ENCODE results near the gene TOLLIP. TPM values are rescaled to one million over a fixed set of nuclear protein-coding genes. Genes with fewer than 3 reads are reported as not detected.

Gene TOLLIP
- total RNA-seq, 2 donors from 2014 or later, result 29.5 to 36.1 TPM

- Mint-ChIP-seq H3K9me3 (no peaks in the 10 kb centered on the region), H3K36me3 (no peaks in the 10 kb centered on the region), H3K27ac (no peak overlapping the region)
- DNase-seq (ENCODE audit: low spot score in 2 of 2) (peak in 1 of 2 donors; percentile 46), ATAC-seq (no peak)
These were observed 12.3 kb downstream of the TOLLIP start for GRCh38 chr11:1297011-1297575.

GRCh38 chr11:1296287-1296686 is 13.1 kb downstream of the TOLLIP start:
- H3K36me3 Mint-ChIP-seq, result no peaks in the 10 kb centered on the region
- no peak for ATAC-seq
- no peaks in the 10 kb centered on the region for H3K9me3 Mint-ChIP-seq
- H3K27ac Mint-ChIP-seq, result peak overlapping the region in 1 of 2 donors; percentile 44
- DNase-seq (ENCODE audit: low spot score in 2 of 2), result peak in 1 of 2 donors; percentile 45

- peak in 1 of 2 donors; percentile 49 for DNase-seq (ENCODE audit: low spot score in 2 of 2)
- H3K9me3 Mint-ChIP-seq, result no peaks in the 10 kb centered on the region
- no peaks in the 10 kb centered on the region for H3K36me3 Mint-ChIP-seq
- no peak for ATAC-seq
- no peak overlapping the region for H3K27ac Mint-ChIP-seq
These were observed 13.8 kb downstream of the TOLLIP start for GRCh38 chr11:1295591-1295990.

GRCh38 chr11:1295086-1295485 is 14.3 kb downstream of the TOLLIP start:
- Mint-ChIP-seq H3K27ac (no peak overlapping the region), H3K9me3 (no peaks in the 10 kb centered on the region), H3K36me3 (no peaks in the 10 kb centered on the region)
- ATAC-seq (no peak), DNase-seq (ENCODE audit: low spot score in 2 of 2) (peak in 1 of 2 donors; percentile 41)

GRCh38 chr11:1293619-1294015 is 15.8 kb downstream of the TOLLIP start:
- ATAC-seq, result peak in 1 of 2 donors; percentile 62
- no peaks in the 10 kb centered on the region for H3K36me3 Mint-ChIP-seq
- no peak overlapping the region for H3K27ac Mint-ChIP-seq
- DNase-seq (ENCODE audit: low spot score in 2 of 2), result peak in 1 of 2 donors; percentile 27
- H3K9me3 Mint-ChIP-seq, result no peaks in the 10 kb centered on the region

- H3K9me3 Mint-ChIP-seq, result no peaks in the 10 kb centered on the region
- H3K36me3 Mint-ChIP-seq, result no peaks in the 10 kb centered on the region
- ATAC-seq, result no peak
- peak overlapping the region in 1 of 2 donors; percentile 65 for H3K27ac Mint-ChIP-seq
- peak in 1 of 2 donors; percentile 37 for DNase-seq (ENCODE audit: low spot score in 2 of 2)
These were observed 16.5 kb downstream of the TOLLIP start for GRCh38 chr11:1292644-1293618.

- Mint-ChIP-seq H3K9me3 (no peaks in the 10 kb centered on the region), H3K36me3 (no peaks in the 10 kb centered on the region), H3K27ac (peak overlapping the region in 1 of 2 donors; percentile 75)
- DNase-seq (ENCODE audit: low spot score in 2 of 2) (no peak), ATAC-seq (no peak)
These were observed 17.3 kb downstream of the TOLLIP start for GRCh38 chr11:1292018-1292643.

- DNase-seq (ENCODE audit: low spot score in 2 of 2), result peak in 1 of 2 donors; percentile 28
- Mint-ChIP-seq H3K9me3 (no peaks in the 10 kb centered on the region), H3K27ac (peak overlapping the region in 1 of 2 donors; percentile 75), H3K36me3 (peaks cover 0 to 5% of the 10 kb centered on the region in 2 donors)
- ATAC-seq, result no peak
These were observed 18.0 kb downstream of the TOLLIP start for GRCh38 chr11:1291295-1292017.

- Mint-ChIP-seq H3K27ac (no peak overlapping the region), H3K36me3 (peaks cover 0 to 5% of the 10 kb centered on the region in 2 donors), H3K9me3 (no peaks in the 10 kb centered on the region)
- no peak for DNase-seq (ENCODE audit: low spot score in 2 of 2)
- no peak for ATAC-seq
These were observed 19.1 kb downstream of the TOLLIP start for GRCh38 chr11:1290052-1291040.

- H3K36me3 Mint-ChIP-seq, result peaks cover 0 to 5% of the 10 kb centered on the region in 2 donors
- H3K9me3 Mint-ChIP-seq, result no peaks in the 10 kb centered on the region
- DNase-seq (ENCODE audit: low spot score in 2 of 2) (no peak), ATAC-seq (no peak)
- no peak overlapping the region for H3K27ac Mint-ChIP-seq
These were observed 20.1 kb downstream of the TOLLIP start for GRCh38 chr11:1289211-1289935.

- Mint-ChIP-seq H3K36me3 (peaks cover 0 to 5% of the 10 kb centered on the region in 2 donors), H3K9me3 (no peaks in the 10 kb centered on the region), H3K27ac (no peak overlapping the region)
- ATAC-seq (no peak), DNase-seq (ENCODE audit: low spot score in 2 of 2) (no peak)
These were observed 20.8 kb downstream of the TOLLIP start for GRCh38 chr11:1288426-1289151.

GRCh38 chr11:1287928-1288327 is 21.5 kb downstream of the TOLLIP start:
- ATAC-seq (no peak), DNase-seq (ENCODE audit: low spot score in 2 of 2) (no peak)
- H3K27ac Mint-ChIP-seq, result no peak overlapping the region
- H3K36me3 Mint-ChIP-seq, result peaks cover 0 to 5% of the 10 kb centered on the region in 2 donors
- no peaks in the 10 kb centered on the region for H3K9me3 Mint-ChIP-seq

GRCh38 chr11:1285876-1286275 is 23.6 kb downstream of the TOLLIP start:
- H3K36me3 Mint-ChIP-seq, result peaks cover 0 to 5% of the 10 kb centered on the region in 2 donors
- no peak for DNase-seq (ENCODE audit: low spot score in 2 of 2)
- ATAC-seq, result no peak
- no peaks in the 10 kb centered on the region for H3K9me3 Mint-ChIP-seq
- no peak overlapping the region for H3K27ac Mint-ChIP-seq

- Mint-ChIP-seq H3K36me3 (peaks cover 0 to 5% of the 10 kb centered on the region in 2 donors), H3K27ac (no peak overlapping the region), H3K9me3 (no peaks in the 10 kb centered on the region)
- DNase-seq (ENCODE audit: low spot score in 2 of 2) (no peak), ATAC-seq (no peak)
These were observed 24.1 kb downstream of the TOLLIP start for GRCh38 chr11:1285316-1285744.
